Femur (tissue), 1 donor: Measurements from ENCODE around the gene UTF1.
"Not testable (repeated sequence)": the region's sequence is repeated elsewhere in the genome, so short reads cannot be mapped to it uniquely, and the experiment has no call there.

Source experiments
- DNase-seq: peaks from one replicate; pipeline ENCODE4 v3.0.0-alpha.2; 2017

UTF1 gene

GRCh38 chr10:133229265-133230043 lies 563 bp upstream of the UTF1 start:
- no peak for DNase-seq

DNA sequence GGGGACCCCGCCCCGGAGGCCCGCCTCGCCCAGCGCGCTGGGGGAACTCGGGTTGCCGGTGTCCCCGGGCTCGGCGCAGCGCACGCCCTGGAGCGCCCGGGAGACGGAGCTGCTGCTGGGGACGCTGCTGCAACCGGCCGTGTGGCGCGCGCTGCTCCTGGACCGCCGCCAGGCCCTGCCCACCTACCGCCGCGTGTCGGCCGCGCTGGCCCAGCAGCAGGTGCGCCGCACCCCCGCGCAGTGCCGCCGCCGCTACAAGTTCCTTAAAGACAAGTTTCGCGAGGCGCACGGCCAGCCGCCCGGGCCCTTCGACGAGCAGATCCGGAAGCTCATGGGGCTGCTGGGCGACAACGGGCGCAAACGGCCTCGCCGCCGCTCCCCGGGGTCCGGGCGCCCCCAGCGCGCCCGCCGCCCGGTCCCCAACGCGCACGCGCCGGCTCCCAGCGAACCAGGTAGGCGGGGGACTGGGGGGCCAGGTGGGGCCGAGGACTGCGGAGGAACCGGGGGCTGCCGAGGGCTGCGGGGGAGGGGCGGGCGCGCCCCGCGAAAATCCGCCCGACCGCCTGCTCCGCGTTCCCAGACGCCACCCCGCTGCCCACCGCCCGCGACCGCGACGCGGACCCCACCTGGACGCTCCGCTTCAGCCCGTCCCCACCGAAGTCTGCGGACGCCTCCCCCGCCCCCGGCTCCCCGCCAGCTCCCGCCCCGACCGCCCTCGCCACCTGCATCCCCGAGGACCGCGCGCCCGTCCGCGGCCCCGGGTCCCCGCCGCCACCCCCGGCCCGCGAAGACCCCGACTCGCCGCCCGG lies 574 bp downstream of the UTF1 start:
- DNase-seq, result no peak

DNA sequence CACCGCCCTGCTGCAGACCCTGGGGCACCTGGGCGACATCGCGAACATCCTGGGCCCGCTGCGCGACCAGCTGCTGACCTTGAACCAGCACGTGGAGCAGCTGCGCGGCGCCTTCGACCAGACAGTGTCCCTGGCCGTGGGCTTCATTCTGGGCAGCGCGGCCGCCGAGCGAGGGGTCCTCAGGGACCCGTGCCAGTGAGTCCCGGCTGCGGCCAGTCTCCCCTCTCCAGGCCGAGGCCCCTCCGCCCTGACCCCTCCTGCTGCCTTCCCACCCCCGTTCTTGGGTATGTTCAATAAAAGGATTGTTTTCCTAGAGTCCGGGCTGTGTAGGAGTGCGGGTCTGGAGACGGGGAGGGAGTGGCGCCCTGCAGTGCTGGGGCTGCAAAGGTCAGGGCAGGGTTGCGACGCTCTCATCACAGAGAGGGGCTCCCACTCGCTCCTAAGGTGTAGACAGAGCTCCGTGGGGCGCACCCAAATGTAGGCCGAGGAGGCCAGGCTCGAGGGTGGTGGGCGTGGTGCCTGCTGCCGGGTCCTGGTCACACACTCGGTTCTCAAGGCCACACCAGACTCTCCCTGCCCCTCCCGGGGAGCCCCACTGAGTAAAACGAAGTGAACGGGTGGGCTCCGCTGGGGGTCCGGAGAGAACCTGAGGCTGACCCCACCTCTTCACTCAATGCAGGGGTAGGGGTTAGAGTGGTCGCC lies 1.4 kb downstream of the UTF1 start:
- DNase-seq, result no peak

- DNase-seq, result no peak
Measured at GRCh38 chr10:133231946-133232574, 2.0 kb downstream of the UTF1 start.

DNA sequence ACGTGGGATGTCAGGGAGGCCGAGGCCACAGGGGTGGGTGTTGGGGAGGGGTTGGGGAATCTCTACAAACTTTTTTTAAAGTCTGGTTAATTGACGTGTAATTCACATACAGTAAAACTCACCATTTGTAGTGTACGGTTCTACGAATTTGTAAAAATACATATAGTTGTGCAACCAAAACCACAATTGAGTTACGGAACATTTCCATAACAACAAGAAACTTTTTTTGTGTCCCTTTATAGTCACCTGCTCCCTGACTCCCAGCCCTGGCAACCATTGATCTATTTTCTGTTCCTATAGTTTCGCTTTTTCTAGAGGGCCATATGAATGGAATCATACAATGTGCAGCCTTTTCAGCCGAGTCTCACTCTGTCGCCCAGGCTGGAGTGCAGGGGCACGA lies 4.8 kb downstream of the UTF1 start:
- DNase-seq, result not testable (repeated sequence)

DNA sequence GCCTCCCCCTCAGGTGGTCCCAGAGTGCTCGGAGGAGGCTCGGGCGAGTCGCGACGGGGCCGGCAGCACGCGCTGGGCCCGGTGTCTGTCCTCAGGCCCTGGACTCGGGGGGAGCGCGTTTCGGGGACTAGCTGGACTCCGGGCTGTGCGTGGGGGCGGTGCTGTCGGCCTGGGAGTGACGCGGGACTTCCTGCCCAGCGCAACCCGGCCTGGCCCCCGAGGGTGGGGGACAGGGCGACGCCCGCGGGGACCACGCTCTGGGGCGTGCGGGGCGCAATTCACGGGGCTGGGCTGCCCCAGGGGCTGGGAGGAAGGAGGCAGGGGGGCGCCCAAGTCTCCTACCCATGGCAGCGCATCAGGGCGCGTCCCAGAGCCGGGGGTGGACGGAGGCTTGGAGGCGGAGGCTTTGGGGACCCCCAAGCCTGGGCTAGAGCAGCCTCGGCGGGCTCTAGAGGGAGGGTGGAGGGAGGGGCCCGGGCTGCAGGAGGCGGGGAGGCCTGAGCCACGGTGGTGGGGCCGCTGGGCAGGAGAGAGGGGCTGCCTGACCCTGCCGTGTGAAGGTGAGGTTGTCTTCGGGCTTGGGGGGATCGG lies 5.3 kb downstream of the UTF1 start:
- DNase-seq, result no peak

- DNase-seq, result no peak
Measured at GRCh38 chr10:133235932-133236331, 5.9 kb downstream of the UTF1 start.

- no peak for DNase-seq
Measured at GRCh38 chr10:133236401-133237240, 6.6 kb downstream of the UTF1 start.

GRCh38 chr10:133237241-133237587 lies 7.2 kb downstream of the UTF1 start:
- no peak for DNase-seq

DNA sequence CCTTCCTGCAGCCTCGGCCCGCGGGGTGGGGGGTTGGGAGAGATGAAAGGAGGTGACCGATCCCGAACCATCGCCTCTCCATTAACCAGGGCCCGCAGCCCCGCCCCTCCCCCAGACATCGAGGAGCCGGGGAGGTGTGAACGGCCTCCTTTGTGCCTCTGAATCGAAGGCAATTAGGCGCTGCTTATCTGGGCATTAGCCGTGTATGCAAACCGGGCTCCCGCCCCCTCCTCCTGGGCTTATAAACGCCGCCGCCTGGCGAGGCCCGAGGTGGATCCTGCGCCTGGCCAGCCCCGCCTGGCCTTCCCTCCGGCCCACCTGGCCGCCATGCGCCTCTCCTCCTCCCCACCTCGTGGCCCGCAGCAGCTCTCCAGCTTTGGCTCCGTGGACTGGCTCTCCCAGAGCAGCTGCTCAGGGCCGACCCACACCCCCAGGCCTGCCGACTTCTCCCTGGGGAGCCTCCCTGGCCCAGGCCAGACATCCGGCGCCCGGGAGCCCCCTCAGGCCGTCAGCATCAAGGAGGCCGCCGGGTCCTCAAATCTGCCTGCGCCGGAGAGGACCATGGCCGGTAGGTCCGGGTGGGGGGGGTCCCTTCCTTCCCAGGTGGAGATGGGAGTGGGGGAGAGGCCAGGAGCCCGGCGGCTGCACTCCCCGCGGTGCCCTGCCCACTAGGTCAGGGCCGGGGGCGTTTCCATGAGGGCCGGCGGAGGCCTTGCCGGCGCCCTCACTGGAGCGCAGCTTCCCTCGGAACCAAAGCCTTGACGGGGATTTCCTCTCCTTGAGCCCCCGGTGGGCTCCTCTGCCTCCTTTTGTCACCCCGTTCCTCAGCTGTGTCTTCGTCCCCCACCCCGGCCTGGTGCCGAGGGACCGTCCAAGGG lies 7.8 kb downstream of the UTF1 start, which contains the start of gene VENTX:
Gene VENTX (plus strand): TSS at position 268 of the 878 bp plus-strand sequence. CDS start 60 bp downstream, at position 328.
- DNase-seq, result no peak

DNA sequence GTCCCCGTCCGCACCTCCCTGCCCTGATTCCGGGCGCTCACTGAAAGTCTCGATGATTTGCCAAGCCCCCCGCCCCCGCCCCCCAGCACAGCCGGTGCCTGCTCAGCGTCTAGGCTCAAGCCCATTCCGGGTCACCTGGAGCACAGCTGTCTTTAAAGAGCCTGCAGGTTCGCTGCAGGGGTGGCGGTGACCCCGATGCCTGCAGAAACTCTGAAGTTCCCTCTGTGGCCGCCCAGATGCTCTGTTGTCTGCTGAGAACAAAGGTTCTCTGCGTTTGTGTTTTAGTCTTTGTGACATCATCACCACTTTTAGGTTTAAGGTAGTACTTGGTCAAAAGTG lies 8.4 kb downstream of the UTF1 start:
- no peak for DNase-seq

GRCh38 chr10:133239990-133240389 lies 10.0 kb downstream of the UTF1 start:
- DNase-seq, result no peak

DNA sequence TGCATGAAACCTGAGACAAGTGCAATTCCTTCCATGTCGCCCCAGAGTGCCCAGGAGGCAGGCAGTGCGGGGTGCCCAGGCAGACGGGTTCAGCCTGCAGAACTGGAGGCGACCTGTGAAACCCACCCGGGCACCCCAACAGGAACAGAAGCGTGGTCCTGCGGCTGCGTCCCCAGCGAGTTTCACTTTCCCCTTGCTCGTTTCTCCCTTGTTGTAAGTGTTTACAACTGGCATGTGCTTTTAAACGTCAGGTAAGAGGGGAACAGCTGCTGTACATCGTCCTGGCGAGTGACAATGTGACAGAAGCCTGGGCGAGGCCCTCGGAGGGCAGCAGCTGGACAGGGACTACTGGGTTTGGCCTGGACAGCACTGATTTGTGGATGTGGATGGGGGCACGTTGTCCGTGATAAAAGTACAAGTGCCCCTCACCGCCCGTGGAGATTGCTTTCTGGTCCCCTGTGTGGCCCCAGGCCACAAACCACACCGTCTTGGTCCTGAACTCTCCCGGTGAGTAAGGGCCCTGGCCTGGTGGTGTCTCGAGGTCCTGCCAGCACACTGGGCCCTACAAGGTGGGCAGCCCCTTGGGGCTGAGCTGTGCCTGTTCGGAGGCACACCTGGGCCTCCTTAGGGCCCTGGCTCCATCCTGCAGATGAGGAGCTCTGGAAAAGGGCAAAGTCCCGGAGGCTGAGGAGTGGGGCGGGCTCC lies 11.6 kb downstream of the UTF1 start:
- DNase-seq, result no peak

DNA sequence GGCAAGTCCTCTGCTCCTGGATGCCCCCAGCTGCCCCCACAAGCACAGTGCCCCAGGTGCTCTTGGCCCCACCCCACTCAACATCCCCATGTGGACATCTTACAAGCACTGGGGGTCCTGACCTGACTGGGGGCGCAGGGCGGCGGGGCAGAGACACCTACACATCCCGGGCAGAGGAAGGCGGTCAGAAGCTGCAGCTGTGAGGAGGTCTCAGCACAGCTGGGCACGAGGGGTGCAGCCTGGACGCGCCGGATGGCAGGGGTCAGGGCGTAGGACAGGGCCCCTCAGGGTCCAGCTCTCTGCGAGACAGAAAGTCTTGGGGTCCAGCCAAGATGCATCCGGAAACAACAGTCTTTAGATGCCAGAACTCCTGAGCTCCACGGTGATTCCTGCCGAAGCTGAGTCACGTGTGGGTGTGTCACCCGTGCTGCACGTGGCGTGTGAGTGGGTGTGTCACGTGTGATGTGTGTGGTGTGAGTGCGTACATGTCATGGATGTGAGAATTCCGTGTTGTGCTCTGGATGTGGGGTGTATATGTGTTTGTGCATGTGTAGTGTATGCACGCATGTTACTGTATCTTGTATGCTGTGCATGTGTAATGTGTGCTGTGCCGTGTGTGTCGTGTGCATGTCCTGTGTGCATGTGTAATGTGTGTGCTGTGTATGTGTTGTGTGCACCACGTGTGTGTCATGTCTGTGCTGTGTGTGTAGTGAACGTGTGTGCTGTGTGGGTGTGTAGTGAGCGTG lies 12.8 kb downstream of the UTF1 start:
- DNase-seq, result no peak

GRCh38 chr10:133243593-133243992 lies 13.6 kb downstream of the UTF1 start:
- DNase-seq, result no peak

DNA sequence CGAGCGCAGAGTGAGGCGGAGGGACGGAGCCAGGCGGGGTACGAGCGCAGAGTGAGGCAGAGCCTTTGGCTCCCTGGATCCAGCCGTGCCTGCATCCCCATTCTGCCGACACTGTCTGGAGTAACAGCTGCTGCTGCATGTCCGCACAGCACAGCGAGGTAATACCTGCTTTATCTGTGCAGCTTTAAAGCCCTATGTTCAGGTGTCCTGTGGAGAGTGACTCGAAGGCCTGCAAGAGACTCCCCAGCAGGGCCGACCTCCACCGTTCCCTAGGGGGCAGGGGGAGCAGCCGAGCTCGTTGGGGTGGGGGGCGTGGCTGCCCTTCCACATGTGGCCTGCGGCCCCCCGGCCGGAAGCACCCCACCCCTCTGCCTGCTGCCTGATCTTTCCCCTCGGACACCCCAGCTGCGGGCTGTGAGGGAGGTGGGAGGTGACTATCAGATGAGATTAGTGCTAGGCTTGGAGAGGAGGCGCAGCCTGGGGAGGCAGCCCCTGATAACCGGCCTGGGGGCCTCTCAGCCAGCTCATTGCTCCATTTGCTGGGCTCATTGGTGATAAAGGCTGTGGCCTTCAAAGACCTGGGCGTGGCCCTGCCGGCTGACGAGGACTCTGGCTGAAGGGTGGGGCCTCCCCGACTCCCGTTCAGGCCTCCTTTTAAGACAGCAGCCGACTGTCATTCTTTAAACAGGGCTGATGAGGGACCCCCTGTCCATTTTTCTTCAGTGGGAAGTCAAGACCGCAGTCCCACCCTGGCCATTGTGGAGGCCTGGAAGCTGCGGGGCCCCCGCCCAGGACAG lies 15.6 kb downstream of the UTF1 start:
- DNase-seq, result no peak

DNA sequence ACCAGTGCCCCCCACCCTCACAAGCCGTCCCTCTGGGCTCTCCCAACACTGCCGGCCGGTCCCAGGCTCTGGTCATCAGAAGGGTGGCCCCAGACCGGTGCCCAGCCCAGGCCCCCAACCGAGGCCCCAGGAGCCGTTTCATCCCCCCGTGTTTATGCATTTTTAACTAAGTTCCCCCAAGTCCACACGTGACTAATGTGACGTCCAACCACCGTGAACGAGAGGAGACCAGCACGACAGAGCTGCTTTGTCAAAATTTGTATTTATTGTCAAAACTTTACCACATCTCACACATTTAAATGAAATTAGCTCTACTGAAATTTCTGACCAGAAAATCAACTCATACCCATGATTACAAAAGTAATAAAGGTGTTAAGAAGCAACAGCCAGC lies 16.2 kb downstream of the UTF1 start:
- DNase-seq, result no peak

DNA sequence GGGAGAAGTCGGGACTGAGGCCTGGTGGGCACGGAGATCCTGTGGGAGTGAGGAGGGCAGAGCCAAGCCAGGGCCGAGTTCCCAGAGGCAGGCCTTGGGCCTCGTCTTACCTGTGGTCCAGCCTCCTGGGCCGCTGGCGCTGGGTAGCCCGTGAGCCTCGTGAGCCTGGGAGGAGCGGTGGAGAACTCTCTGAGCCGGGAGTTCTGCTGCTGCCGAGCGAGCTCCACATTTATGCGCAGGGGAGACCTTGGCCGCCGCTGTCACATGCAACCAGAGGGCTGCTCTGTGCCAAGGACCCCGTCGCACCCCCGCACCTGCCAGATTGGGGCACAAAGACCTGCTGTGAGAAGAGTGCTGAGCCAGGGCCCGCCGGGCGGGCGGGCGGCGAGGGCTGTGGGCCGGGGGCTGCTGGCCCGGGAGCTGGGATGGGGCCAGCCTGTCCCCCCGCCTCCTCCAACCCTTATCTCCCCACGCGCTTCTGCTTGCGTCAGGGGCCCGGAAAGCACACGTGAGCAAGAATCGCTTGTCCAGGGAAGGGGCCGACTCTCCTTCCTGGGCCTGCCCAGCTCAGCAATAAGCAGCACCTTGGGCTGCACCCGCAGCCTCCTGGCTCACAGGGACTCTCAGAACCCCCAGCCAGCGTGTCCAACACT lies 17.8 kb downstream of the UTF1 start:
- no peak for DNase-seq
